Right atrium auricular region (tissue), 2 donors: ENCODE measurements around the gene WBP4. TPM values are rescaled to one million over a fixed set of nuclear protein-coding genes. Genes with fewer than 3 reads are reported as not detected.

Experiments used
- DNase-seq: peaks from one replicate; pipeline ENCODE4 v3.0.0-alpha.2; 2019; ENCODE audit warnings: low spot score
- H3K27ac ChIP-seq, 2 donors: fragments of 200-600 bp; sonication (generic); 1 replicate in 1 of 2; 2 replicates in 1 of 2; pipeline ENCODE4 v1.5.1; 2016 to 2019
- H3K27me3 ChIP-seq, 2 donors: fragments of 200-600 bp; sonication (generic); one replicate each; pipeline versions ENCODE4 v1.5.1 to v1.6.0; 2017 to 2019
- H3K36me3 ChIP-seq: fragments of 200-600 bp; sonication (generic); one replicate; pipeline ENCODE4 v1.5.1; 2016
- H3K4me1 ChIP-seq, 2 donors: fragments of 200-600 bp; sonication (generic); one replicate each; pipeline versions ENCODE4 v1.5.1 to v1.6.0; 2017 to 2019
- H3K4me3 ChIP-seq, 2 donors: fragments of 200-600 bp; sonication (generic); 1 replicate in 1 of 2; 2 replicates in 1 of 2; pipeline ENCODE4 v1.5.1; 2017 to 2019; ENCODE audit warnings: mild to moderate bottlenecking in 1 of 2, moderate library complexity in 1 of 2
- H3K9me3 ChIP-seq, 2 donors: fragments of 200-600 bp; sonication (generic); one replicate each; pipeline ENCODE4 v1.5.1; 2019
- total RNA-seq, 2 donors: library from RNA; depleted of rRNA; stranded (reverse); fragments of >200 nt; gene quantifications; one replicate each; pipeline ENCODE4 v1.1.0, GENCODE V29; 2016
- TF ChIP-seq, protein P1 (sequence below), 2 donors: fragments of 200-600 bp; sonication (generic); IDR thresholded peaks; one replicate each; pipeline ENCODE4 v1.5.1; 2019; ENCODE audit warnings: antibody characterized with exemption in 2 of 2

The WBP4 gene
- total RNA-seq, 2 donors from 2014 or later = 14.0 to 18.0 TPM

- H3K27me3 ChIP-seq = no peaks in the 10 kb centered on the region
- TF ChIP-seq, protein P1, sequence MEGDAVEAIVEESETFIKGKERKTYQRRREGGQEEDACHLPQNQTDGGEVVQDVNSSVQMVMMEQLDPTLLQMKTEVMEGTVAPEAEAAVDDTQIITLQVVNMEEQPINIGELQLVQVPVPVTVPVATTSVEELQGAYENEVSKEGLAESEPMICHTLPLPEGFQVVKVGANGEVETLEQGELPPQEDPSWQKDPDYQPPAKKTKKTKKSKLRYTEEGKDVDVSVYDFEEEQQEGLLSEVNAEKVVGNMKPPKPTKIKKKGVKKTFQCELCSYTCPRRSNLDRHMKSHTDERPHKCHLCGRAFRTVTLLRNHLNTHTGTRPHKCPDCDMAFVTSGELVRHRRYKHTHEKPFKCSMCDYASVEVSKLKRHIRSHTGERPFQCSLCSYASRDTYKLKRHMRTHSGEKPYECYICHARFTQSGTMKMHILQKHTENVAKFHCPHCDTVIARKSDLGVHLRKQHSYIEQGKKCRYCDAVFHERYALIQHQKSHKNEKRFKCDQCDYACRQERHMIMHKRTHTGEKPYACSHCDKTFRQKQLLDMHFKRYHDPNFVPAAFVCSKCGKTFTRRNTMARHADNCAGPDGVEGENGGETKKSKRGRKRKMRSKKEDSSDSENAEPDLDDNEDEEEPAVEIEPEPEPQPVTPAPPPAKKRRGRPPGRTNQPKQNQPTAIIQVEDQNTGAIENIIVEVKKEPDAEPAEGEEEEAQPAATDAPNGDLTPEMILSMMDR (IDR thresholded peaks at IDR 0.05) = no peak
- DNase-seq = no peak
These were observed 2.8 kb upstream of the WBP4 start for GRCh38 chr13:41058295-41059070.

DNA sequence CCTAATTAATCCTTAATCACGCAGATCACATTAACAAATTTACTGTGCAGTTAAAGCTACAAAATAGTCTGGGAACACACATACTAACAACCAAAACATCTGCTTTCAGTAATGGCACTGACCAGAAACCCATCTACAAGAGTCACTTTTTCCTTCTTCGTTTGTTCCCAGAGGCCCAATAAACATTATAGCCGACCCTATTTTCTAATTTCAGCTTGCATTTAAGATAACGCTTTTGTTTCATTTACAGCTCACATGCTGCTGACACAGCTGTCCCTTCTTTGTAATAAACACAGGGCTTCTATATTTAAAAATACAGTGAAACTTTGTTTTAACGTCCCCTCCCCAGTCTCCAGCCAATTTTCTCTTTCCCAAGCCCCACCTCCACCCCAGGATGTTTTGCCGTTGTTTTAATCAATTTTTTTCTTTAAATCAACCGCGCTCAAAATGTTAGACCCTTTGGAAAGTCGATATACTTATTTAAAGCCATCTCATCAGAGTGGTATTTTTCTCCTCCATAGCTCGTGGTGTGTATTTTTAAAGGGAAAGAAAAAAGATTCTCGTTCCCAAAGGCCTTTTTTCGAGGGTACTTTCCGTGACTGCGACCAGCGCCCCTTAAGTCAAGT is 1.7 kb upstream of the WBP4 start:
- no peak for DNase-seq
- peak overlapping the region; percentile 98 for H3K27ac ChIP-seq
- H3K27me3 ChIP-seq = no peaks in the 10 kb centered on the region
- peak overlapping the region; percentile 66 to 77 for H3K4me3 ChIP-seq
- H3K36me3 ChIP-seq = no peaks in the 10 kb centered on the region
- TF ChIP-seq, protein P1 (IDR thresholded peaks at IDR 0.05) = no peak
- H3K9me3 ChIP-seq = no peaks in the 10 kb centered on the region
- peaks cover 0 to 66% of the 10 kb centered on the region in 2 donors for H3K4me1 ChIP-seq

More at GRCh38 chr13:41058295-41059070, 2.8 kb upstream of the WBP4 start:
- Histone ChIP-seq H3K4me3 (peak overlapping the region; percentile 66 to 77), H3K4me1 (peaks cover 0 to 66% of the 10 kb centered on the region in 2 donors), H3K9me3 (no peaks in the 10 kb centered on the region), H3K27ac (peak overlapping the region; percentile 98), H3K36me3 (no peaks in the 10 kb centered on the region)

- TF ChIP-seq, protein P1 (IDR thresholded peaks at IDR 0.05) = peak in 1 of 2 donors; percentile 41
- Histone ChIP-seq H3K27ac (peak overlapping the region; percentile 98), H3K9me3 (no peaks in the 10 kb centered on the region), H3K36me3 (peaks cover under 1% of the 10 kb centered on the region), H3K4me1 (peaks cover 0 to 66% of the 10 kb centered on the region in 2 donors), H3K27me3 (no peaks in the 10 kb centered on the region), H3K4me3 (peak overlapping the region; percentile 66 to 77)
- peak; percentile 92 for DNase-seq
These were observed 1.1 kb upstream of the WBP4 start for GRCh38 chr13:41060082-41060723.

DNA sequence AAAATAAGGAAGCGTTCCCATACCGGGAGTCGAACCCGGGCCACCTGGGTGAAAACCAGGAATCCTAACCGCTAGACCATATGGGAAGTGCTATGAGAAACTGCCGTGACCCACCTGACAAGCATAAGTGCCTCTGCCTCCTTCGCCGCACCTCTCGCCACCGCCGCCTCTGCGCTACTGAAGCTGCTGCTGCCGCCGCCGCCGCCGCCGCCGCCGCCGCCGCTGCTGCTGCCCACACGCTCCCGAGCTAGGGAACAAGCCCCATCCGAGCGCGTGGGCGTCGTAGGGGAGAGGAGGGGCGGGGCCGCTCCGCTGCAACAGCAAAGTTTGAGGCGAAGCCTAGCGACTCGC is 610 bp upstream of the WBP4 start:
- TF ChIP-seq, protein P1 (IDR thresholded peaks at IDR 0.05) = no peak

GRCh38 chr13:41061914-41062837 is 867 bp downstream of the WBP4 start:
- DNase-seq = peak; percentile 72
- peak overlapping the region; percentile 66 to 77 for H3K4me3 ChIP-seq
- TF ChIP-seq, protein P1 (IDR thresholded peaks at IDR 0.05) = no peak
- H3K9me3 ChIP-seq = no peaks in the 10 kb centered on the region
- peaks cover 0 to 55% of the 10 kb centered on the region in 2 donors for H3K4me1 ChIP-seq
- no peaks in the 10 kb centered on the region for H3K27me3 ChIP-seq
- H3K27ac ChIP-seq = peak overlapping the region; percentile 98
- H3K36me3 ChIP-seq = peaks cover 20% of the 10 kb centered on the region

More for the DNA sequence above, 610 bp upstream of the WBP4 start:
- Histone ChIP-seq H3K27me3 (no peaks in the 10 kb centered on the region), H3K9me3 (no peaks in the 10 kb centered on the region), H3K27ac (peak overlapping the region; percentile 98), H3K4me3 (peak overlapping the region; percentile 66 to 77), H3K36me3 (peaks cover 5% of the 10 kb centered on the region), H3K4me1 (peaks cover 0 to 66% of the 10 kb centered on the region in 2 donors)
- peak; percentile 73 for DNase-seq
